HG02642 (cell line): ENCODE measurements around the gene DYSF.

Experiments used
- ATAC-seq: cut with Tn5 transposase; IDR thresholded peaks from one replicate; pipeline ENCODE4 v1.9.1; 2021; ENCODE audit warnings: mild to moderate bottlenecking; ENCODE audit not compliant: unreplicated experiment, poor library complexity

The DYSF gene

GRCh38 chr2:71609441-71609840, 156.1 kb downstream of the DYSF start:
- no peak for ATAC-seq

- no peak for ATAC-seq
These were observed 156.6 kb downstream of the DYSF start for GRCh38 chr2:71609958-71610357.

- no peak for ATAC-seq
These were observed 157.3 kb downstream of the DYSF start for GRCh38 chr2:71610671-71611070.

- no peak for ATAC-seq
These were observed 157.9 kb downstream of the DYSF start for GRCh38 chr2:71611247-71611646.

- ATAC-seq = no peak
These were observed 158.6 kb downstream of the DYSF start for GRCh38 chr2:71611781-71612527.

DNA sequence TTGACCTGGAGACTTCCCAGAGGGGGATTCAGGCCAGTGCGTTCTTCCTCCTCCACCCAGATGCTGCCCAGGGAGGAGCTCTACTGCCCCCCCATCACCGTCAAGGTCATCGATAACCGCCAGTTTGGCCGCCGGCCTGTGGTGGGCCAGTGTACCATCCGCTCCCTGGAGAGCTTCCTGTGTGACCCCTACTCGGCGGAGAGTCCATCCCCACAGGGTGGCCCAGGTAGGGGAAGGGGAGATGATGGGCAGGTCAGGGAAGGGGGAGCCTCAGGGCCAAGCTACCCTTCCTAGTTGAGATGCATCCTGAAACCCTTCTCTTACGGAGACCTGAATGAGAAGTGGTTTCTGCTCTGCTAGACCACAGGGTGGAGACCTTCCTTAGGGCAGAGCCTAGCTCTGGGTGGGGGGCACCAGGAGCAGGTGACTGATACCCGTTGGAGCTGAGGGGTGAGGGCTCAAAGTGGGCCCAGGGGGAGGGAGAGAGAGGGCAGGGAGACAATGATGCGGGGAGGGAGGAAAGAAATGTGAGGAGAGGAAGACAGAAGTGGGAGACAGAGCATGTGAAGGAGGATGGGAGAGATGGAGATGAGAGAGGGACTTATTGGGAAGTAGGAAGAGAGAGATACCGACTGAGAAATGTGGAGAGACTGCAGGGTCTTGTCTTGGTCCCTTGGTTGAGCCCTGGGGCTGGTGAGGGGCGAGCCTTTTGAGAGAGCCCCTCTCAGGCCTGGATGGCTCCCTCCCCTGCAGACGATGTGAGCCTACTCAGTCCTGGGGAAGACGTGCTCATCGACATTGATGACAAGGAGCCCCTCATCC, 159.4 kb downstream of the DYSF start:
- no peak for ATAC-seq

DNA sequence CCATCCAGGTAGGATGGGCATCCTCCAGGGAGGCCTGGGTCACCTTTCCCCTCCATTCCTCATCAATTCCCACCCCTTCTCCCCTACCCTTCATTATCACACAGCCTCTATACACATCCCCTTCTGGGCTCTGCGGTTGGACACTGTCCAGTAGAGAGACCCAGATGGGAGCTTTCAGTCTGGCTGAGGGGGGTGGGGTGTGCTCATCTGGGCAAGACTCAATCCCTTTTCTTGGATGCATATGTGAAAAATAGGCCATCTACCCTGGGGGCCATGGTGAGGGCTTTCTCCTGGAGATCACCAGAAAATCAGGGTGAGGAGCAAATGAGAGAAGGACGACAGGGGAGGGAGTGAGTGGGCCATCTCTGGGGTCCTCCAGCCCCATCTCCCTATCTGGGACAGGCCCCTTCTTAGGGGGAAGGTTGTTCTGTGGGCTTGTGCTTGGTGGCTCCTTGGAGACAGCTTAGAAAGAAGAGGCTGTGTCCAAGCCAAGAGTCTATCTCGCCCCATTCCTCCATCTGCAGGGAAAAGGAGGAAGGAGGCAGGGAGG, 160.1 kb downstream of the DYSF start:
- no peak for ATAC-seq

- ATAC-seq = no peak
These were observed 160.9 kb downstream of the DYSF start for GRCh38 chr2:71613953-71614925.

- no peak for ATAC-seq
These were observed 161.8 kb downstream of the DYSF start for GRCh38 chr2:71614976-71615766.

DNA sequence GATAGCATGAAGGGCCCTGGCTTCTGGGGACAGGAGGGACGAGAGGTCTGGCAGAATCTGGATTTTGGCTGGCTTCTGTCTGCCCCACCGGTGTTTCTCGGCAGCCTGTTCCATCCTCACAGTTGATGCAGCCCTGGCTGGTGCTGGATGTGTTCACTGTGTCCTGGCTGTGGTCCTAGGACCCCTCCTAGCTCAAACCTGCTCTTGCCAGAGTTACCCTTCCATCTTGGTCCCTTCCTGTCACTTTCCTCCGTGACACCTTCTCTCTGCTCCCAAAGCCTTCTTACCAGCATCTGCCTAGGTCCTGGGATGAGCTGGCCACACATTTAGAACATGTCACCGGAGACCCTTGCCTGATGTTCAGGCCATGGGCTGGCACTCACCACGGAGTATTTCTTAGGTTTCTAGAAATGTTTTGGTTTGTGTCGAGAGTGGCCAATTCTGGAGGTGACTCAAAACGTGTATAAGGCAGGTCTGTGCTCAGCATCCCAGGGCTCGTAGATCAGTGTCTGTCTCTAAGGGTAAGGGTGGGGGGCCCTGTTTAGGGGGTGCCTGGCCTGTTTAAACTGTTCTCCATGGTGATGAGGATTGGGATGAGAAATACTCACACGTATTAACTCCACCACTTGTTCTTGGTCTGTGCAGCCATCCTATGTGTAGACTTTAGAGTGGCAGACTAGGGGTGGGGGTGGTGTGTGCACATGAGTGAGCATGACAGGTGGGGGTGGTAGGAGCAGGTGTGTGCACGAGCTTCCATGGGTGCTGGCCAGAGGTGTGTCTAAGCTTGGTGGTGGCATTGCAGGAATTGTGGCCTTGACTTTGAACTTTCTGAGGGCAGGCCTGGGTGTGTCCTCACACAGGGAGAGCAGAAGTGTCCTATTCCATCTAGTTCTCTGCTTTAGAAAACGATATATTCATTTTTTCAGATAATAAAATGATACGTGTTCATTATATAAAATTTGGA, 162.7 kb downstream of the DYSF start:
- ATAC-seq = no peak

GRCh38 chr2:71617266-71617665, 163.9 kb downstream of the DYSF start:
- ATAC-seq = no peak

DNA sequence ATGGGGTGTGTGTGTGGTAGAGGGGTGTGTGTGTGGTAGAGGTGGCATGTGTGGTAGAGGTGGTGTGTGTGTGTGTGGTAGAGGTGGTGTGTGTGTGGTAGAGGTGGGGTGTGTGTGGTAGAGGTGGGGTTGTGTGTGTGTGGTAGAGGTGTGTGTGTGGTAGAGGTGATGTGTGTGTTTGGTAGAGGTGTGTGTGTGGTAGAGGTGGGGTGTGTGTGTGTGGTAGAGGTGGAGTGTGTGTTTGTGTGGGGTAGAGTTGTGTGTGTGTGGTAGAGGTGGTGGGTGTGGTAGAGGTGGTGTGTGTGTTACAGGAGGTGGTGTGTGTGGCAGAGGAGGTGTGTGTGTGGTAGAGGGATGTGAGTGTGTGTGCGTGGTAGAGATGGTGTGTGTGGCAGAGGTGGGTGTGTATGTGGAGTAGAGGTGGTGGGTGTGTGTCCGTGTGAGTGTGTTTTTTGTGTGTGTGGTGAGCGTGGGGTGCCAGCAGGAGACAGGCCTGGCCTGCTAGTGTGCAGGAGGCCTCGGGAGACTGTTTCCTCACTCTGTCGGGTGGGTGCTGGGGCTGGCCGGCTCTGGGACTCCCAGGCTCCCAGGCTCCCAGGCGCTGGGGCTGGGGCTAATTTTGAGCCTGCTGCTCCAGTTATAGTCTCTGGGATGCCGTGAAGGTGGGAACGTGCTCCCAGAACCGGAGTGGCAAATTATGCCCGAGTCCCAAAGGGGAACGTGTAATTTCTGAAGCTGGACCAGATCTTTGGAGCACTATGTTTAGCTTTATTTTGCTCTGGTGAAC, 165.2 kb downstream of the DYSF start:
- no peak for ATAC-seq

DNA sequence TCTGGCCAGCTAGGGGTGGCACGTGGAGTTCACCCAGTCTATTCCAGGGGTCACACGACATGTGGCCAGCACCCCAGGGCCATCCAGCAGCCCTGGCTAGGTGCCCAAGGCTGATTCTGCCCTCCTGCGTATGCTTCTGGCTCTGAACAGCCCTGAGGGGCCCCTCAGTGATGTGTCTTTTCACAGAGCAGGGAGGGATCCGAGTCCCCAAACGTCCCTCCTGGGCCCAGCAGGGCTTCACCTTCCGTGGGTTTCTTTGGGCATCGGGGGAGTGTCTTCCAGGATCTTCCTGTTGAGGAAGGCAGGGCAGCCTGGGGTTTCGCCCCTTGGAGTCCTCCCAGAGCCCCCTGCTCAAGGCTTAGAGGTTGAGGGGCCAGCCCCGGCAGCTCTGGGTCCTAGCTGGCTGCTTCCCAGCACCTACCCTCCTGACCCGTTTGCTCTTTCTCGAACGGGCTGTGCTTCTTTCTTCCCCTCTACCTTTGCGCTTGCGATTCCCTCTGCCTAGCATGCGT, 165.9 kb downstream of the DYSF start:
- no peak for ATAC-seq

GRCh38 chr2:71620116-71620515, 166.8 kb downstream of the DYSF start:
- no peak for ATAC-seq

- no peak for ATAC-seq
These were observed 167.5 kb downstream of the DYSF start for GRCh38 chr2:71620851-71621251.

DNA sequence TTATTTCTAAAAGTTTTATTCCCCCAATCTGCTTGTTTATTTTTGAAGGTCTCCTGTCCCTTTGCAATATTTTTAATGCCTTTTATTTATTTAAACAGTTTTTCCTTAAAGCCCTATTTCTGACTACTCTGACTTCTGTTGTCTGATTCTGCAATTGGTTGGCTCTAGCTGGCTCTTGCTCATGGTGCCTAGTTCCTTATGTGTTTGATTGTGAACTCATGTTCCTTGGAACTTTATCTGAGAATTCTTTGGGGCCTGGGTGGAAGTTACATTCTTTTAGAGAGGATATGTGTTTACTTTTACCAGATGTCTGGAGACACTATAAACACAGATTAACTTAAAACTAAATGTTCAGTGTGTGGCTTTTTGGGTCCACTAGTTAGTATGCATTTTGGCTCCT, 175.9 kb downstream of the DYSF start:
- no peak for ATAC-seq

GRCh38 chr2:71629771-71630453, 176.6 kb downstream of the DYSF start:
- ATAC-seq = no peak
